Esophagus muscularis mucosa (tissue), 4 donors: ENCODE results near the gene ABHD12. TPM values are rescaled to one million over a fixed set of nuclear protein-coding genes. Genes with fewer than 3 reads are reported as not detected.

Experiments used
- DNase-seq: peaks from one replicate; pipeline ENCODE4 v3.0.0-alpha.2; 2017; ENCODE audit errors: extremely low spot score
- H3K27ac ChIP-seq, 4 donors: fragments of 200-600 bp; sonication (generic); replicated peaks in 1 of 4; 1 replicate in 3 of 4; 2 replicates in 1 of 4; pipeline ENCODE4 v1.5.1; 2016 to 2019; ENCODE audit warnings: mild to moderate bottlenecking in 1 of 4
- H3K27me3 ChIP-seq, 4 donors: fragments of 200-600 bp; sonication (generic); one replicate each; pipeline versions ENCODE4 v1.5.1 to v1.6.0; 2016 to 2019
- H3K36me3 ChIP-seq, 4 donors: fragments of 200-600 bp; sonication (generic); one replicate each; pipeline ENCODE4 v1.5.1; 2016 to 2019
- H3K4me1 ChIP-seq, 4 donors: fragments of 200-600 bp; sonication (generic); one replicate each; pipeline ENCODE4 v1.5.1; 2016 to 2019
- H3K4me3 ChIP-seq, 4 donors: fragments of 200-600 bp; sonication (generic); 1 replicate in 2 of 4; 2 replicates in 2 of 4; pipeline ENCODE4 v1.5.1; 2016 to 2019; ENCODE audit warnings: mild to moderate bottlenecking in 4 of 4, moderate library complexity in 1 of 4
- H3K9me3 ChIP-seq, 4 donors: fragments of 200-600 bp; sonication (generic); 1 replicate in 3 of 4; 2 replicates in 1 of 4; pipeline ENCODE4 v1.5.1; 2016 to 2019
- CTCF ChIP-seq, 3 experiments: fragments of 200-600 bp in 2 of 3; fragments of 450-650 bp in 1 of 3; sonication (generic) in 2 of 3; IDR thresholded peaks; one replicate each; pipeline ENCODE4 v1.5.1; 2017 to 2019; ENCODE audit warnings: antibody characterized with exemption in 3 of 3, mild to moderate bottlenecking in 2 of 3, moderate library complexity in 1 of 3
- EP300 ChIP-seq: sonication (generic); formaldehyde crosslinking; IDR thresholded peaks from one replicate; pipeline ENCODE4 v1.6.1; 2017; ENCODE audit warnings: antibody characterized with exemption
- POLR2A ChIP-seq: fragments of 450-650 bp; IDR thresholded peaks from one replicate; pipeline ENCODE4 v1.6.1; 2017; ENCODE audit warnings: antibody characterized with exemption, moderate library complexity, mild to moderate bottlenecking, low read depth
- POLR2AphosphoS5 ChIP-seq, 2 donors: sonication (generic); formaldehyde crosslinking; IDR thresholded peaks; one replicate each; pipeline ENCODE4 v1.6.1; 2017; ENCODE audit warnings: antibody characterized with exemption in 2 of 2
- WGBS: methylation state at CpG from one replicate; pipeline ENCODE4 v1.1.5; 2018; 5-methylcytosine and 5-hydroxymethylcytosine counted together
- intact Hi-C: fragments of 100-400 bp; cut with DNase I; formaldehyde crosslinking; loops from one replicate; pipeline ENCODE4 v1.15.1; 2023
- total RNA-seq, 4 donors: library from RNA; depleted of rRNA; stranded (reverse); fragments of >200 nt; gene quantifications; one replicate each; pipeline versions ENCODE4 v1.1.0 to v1.2.1, GENCODE V29; 2016

ABHD12 gene
- total RNA-seq, 4 donors from 2014 or later, result 27.0 to 41.6 (median 35.4) TPM

GRCh38 chr20:25285856-25286798, 104.5 kb downstream of the ABHD12 start:
- WGBS, result 83% methylated on average over 17 of the region's 24 CpGs
- DNase-seq, result no peak
- H3K36me3 ChIP-seq, result peaks cover 93 to 100% (median 98%) of the 10 kb centered on the region in 4 donors

GRCh38 chr20:25285091-25285647, 105.5 kb downstream of the ABHD12 start:
- intact Hi-C loops, result no loop called here
- peaks cover 93 to 100% (median 98%) of the 10 kb centered on the region in 4 donors for H3K36me3 ChIP-seq
- no peaks in the 10 kb centered on the region for H3K27me3 ChIP-seq
- H3K4me3 ChIP-seq, result no peak overlapping the region
- peak overlapping the region in 1 of 4 donors; percentile 26 for H3K27ac ChIP-seq
- H3K4me1 ChIP-seq, result peaks cover 0 to 7% (median 6%) of the 10 kb centered on the region in 4 donors
- WGBS, result 80% methylated on average over 26 of the region's 26 CpGs
- TF ChIP-seq POLR2A (no peak), POLR2AphosphoS5 (IDR thresholded peaks at IDR 0.05) (no peak), CTCF (IDR thresholded peaks at IDR 0.05) (no peak)
- no peak for DNase-seq
- H3K9me3 ChIP-seq, result no peaks in the 10 kb centered on the region

More at GRCh38 chr20:25285856-25286798, 104.5 kb downstream of the ABHD12 start:
- H3K9me3 ChIP-seq, result no peaks in the 10 kb centered on the region
- H3K27ac ChIP-seq, result peak overlapping the region in 2 of 4 donors; percentile 22 to 30
- TF ChIP-seq POLR2A (no peak), POLR2AphosphoS5 (IDR thresholded peaks at IDR 0.05) (no peak), CTCF (IDR thresholded peaks at IDR 0.05) (no peak), EP300 (no peak)
- H3K4me1 ChIP-seq, result peaks cover under 1 to 6% (median 2%) of the 10 kb centered on the region in 4 donors
- H3K27me3 ChIP-seq, result no peaks in the 10 kb centered on the region
- no peak overlapping the region for H3K4me3 ChIP-seq
- intact Hi-C loops, result no loop called here

GRCh38 chr20:25284131-25284601, 106.5 kb downstream of the ABHD12 start:
- H3K4me3 ChIP-seq, result no peak overlapping the region
- WGBS, result 94% methylated on average over 14 of the region's 17 CpGs
- TF ChIP-seq POLR2AphosphoS5 (IDR thresholded peaks at IDR 0.05), result no peak
- no peak overlapping the region for H3K27ac ChIP-seq
- no peaks in the 10 kb centered on the region for H3K27me3 ChIP-seq
- intact Hi-C loops, result no loop called here
- no peak for DNase-seq
- no peaks in the 10 kb centered on the region for H3K9me3 ChIP-seq
- H3K4me1 ChIP-seq, result peaks cover 0 to 17% (median 14%) of the 10 kb centered on the region in 4 donors
- peaks cover 87 to 100% (median 99%) of the 10 kb centered on the region in 4 donors for H3K36me3 ChIP-seq

- Histone ChIP-seq H3K4me3 (no peak overlapping the region), H3K4me1 (peaks cover 0 to 22% (median 15%) of the 10 kb centered on the region in 4 donors), H3K27me3 (no peaks in the 10 kb centered on the region), H3K9me3 (no peaks in the 10 kb centered on the region), H3K27ac (peak overlapping the region; percentile 18 to 86 (median 70)), H3K36me3 (peaks cover 85 to 100% (median 99%) of the 10 kb centered on the region in 4 donors)
- intact Hi-C loops, result no loop called here
- DNase-seq, result no peak
- WGBS, result 96% methylated on average over 19 of the region's 24 CpGs
- TF ChIP-seq POLR2AphosphoS5 (IDR thresholded peaks at IDR 0.05) (no peak), CTCF (IDR thresholded peaks at IDR 0.05) (no peak)
Observed at GRCh38 chr20:25283221-25283951, 107.2 kb downstream of the ABHD12 start.
